Chondrocyte (in vitro differentiated cells): ENCODE measurements around the gene HOXB13. TPM values are rescaled to one million over a fixed set of nuclear protein-coding genes. Genes with fewer than 3 reads are reported as not detected.

Experiments used
- DNase-seq: peaks from one replicate; pipeline ENCODE4 v3.0.0; 2021; ENCODE audit warnings: mixed read lengths, low spot score
- H3K27ac Mint-ChIP-seq: one replicate; pipeline ENCODE4 v1.8.0; 2021; ENCODE audit warnings: mild to moderate bottlenecking, moderate library complexity, mixed read lengths; ENCODE audit not compliant: unreplicated experiment
- H3K27me3 Mint-ChIP-seq: 2 replicates; pipeline ENCODE4 v1.8.0; 2021; ENCODE audit warnings: low read depth, mixed read lengths
- H3K36me3 Mint-ChIP-seq: 2 replicates; pipeline ENCODE4 v1.8.0; 2021; ENCODE audit warnings: low read depth, mixed read lengths
- H3K4me1 Mint-ChIP-seq: 2 replicates; pipeline ENCODE4 v1.8.0; 2021; ENCODE audit warnings: low read depth, mild to moderate bottlenecking, mixed read lengths
- H3K4me3 Mint-ChIP-seq: one replicate; pipeline ENCODE4 v1.8.0; 2021; ENCODE audit warnings: mild to moderate bottlenecking, moderate library complexity, mixed read lengths; ENCODE audit not compliant: unreplicated experiment
- H3K9me3 Mint-ChIP-seq: 2 replicates; pipeline ENCODE4 v1.8.0; 2021; ENCODE audit warnings: low read depth, mixed read lengths
- CTCF ChIP-seq: fragments of 200-600 bp; sonication (generic); IDR thresholded peaks from 2 replicates; pipeline ENCODE4 v1.5.0; 2021; ENCODE audit warnings: antibody characterized with exemption, mild to moderate bottlenecking, moderate library complexity
- total RNA-seq: library from RNA; stranded (reverse); gene quantifications from 3 replicates; pipeline ENCODE4 v1.2.1, GENCODE V29; 2021

Gene HOXB13
- total RNA-seq, 1 donor from 2014 or later, result not detected

- DNase-seq, result no peak
- peaks cover 82% of the 10 kb centered on the region for H3K27me3 Mint-ChIP-seq
- H3K9me3 Mint-ChIP-seq, result no peaks in the 10 kb centered on the region
- H3K36me3 Mint-ChIP-seq, result no peaks in the 10 kb centered on the region
- no peak overlapping the region for H3K4me3 Mint-ChIP-seq
- no peak for TF ChIP-seq CTCF
- H3K27ac Mint-ChIP-seq, result no peak overlapping the region
- H3K4me1 Mint-ChIP-seq, result no peaks in the 10 kb centered on the region
Observed at GRCh38 chr17:48747445-48748363, 19.2 kb upstream of the HOXB13 start.

- Mint-ChIP-seq H3K9me3 (no peaks in the 10 kb centered on the region), H3K27ac (no peak overlapping the region), H3K4me1 (no peaks in the 10 kb centered on the region), H3K4me3 (no peak overlapping the region), H3K27me3 (peaks cover 84% of the 10 kb centered on the region), H3K36me3 (no peaks in the 10 kb centered on the region)
- no peak for TF ChIP-seq CTCF
- DNase-seq, result no peak
Observed at GRCh38 chr17:48746916-48747444, 18.4 kb upstream of the HOXB13 start.

- H3K9me3 Mint-ChIP-seq, result no peaks in the 10 kb centered on the region
- no peak for DNase-seq
- peaks cover 82% of the 10 kb centered on the region for H3K27me3 Mint-ChIP-seq
- H3K36me3 Mint-ChIP-seq, result no peaks in the 10 kb centered on the region
- no peak overlapping the region for H3K4me3 Mint-ChIP-seq
- no peak for TF ChIP-seq CTCF
- H3K4me1 Mint-ChIP-seq, result no peaks in the 10 kb centered on the region
- H3K27ac Mint-ChIP-seq, result no peak overlapping the region
Observed at GRCh38 chr17:48745381-48746275, 17.1 kb upstream of the HOXB13 start.

GRCh38 chr17:48740537-48740936 is 12.0 kb upstream of the HOXB13 start:
- peaks cover 89% of the 10 kb centered on the region for H3K27me3 Mint-ChIP-seq
- no peaks in the 10 kb centered on the region for H3K36me3 Mint-ChIP-seq
- no peaks in the 10 kb centered on the region for H3K4me1 Mint-ChIP-seq
- H3K4me3 Mint-ChIP-seq, result no peak overlapping the region
- TF ChIP-seq CTCF, result no peak
- H3K27ac Mint-ChIP-seq, result no peak overlapping the region
- no peak for DNase-seq
- H3K9me3 Mint-ChIP-seq, result no peaks in the 10 kb centered on the region
